ENCODE data around the gene THEM4. TPM values are rescaled to one million over a fixed set of nuclear protein-coding genes. Genes with fewer than 3 reads are reported as not detected.

THEM4 gene
- total RNA-seq, 1 experiment from 2014 or later = 9.5 TPM

DNA sequence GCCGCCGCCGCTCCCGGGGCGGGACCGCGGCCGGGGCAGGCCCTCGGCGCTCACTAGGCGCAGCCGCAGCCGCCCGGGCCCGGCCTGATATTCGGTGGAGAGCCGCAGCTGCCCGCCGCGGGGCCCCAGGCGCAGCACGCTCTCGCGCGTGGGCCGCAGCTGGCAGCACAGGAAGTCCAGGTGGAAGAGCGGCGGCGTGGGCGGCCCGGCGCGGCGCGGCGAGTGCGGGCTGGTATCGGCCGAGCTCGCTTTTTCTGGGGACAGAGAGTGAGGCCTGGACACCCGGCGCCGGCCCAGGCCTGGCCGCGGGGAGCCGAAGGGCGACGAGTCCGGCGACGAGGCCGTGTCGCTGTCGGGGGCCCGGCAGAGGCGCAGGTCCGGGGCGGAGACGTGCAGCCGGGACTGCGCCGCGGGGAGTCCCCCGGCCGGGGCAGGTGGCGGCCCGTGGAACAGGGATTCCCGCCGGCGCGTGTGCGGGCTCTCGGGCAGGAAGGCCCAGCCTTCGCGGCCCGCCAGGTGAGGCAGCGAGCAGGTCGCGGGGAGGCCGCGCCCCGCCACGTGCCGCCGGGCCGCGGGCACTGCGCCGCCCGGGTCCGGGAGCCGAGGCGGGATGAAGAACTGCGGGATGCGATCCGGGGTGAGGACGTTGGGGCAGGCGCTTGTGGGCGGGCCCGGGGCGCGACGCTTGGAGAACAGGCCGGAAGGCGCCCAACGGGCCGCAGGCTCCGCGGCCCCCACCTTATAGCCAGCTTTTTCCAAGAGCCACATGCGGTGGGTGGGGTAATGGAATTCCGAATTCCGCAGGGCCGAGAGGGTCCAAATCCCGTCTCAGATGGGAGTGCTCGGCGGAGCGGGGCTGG is 70.9 kb downstream of the THEM4 start:
- DNase-seq (ENCODE audit: low spot score) = no peak

DNA sequence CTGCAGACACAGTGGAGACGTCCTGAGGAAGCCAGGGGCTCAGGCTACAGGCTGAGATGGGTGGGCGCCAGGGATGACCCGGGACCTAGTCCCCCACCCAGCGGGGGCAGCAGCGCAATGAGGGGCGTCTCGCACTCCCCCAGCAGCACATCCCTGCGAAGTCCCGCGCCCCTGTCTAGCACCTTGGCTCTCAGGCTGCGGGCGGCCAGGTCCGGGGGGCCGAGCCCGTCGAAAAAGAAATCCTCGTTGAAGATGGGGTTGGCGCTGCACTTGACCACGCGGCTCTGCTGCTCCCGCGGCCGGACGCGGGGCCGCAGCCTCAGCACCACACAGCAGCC is 71.5 kb downstream of the THEM4 start:
- DNase-seq (ENCODE audit: low spot score) = no peak

DNA sequence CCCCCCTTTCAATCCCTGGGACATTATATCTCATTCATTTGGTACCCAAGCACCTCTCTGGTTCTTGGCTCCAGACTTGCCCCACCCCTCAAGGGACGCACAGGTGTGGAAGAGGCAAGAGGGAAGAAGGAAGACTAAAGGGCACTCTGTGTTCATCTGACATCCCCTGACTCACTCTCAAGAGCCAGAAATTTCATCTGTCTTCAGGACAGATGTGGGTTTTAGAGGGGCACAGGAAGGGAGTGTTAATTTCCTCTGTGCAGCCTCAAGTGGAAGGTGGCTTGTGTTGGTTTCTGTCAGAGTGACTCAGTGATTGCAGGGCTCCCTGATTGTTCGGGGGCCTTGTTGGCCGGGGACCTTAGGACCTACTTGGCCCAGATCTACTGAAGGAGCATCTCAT is 72.1 kb downstream of the THEM4 start:
- DNase-seq (ENCODE audit: low spot score) = no peak

DNA sequence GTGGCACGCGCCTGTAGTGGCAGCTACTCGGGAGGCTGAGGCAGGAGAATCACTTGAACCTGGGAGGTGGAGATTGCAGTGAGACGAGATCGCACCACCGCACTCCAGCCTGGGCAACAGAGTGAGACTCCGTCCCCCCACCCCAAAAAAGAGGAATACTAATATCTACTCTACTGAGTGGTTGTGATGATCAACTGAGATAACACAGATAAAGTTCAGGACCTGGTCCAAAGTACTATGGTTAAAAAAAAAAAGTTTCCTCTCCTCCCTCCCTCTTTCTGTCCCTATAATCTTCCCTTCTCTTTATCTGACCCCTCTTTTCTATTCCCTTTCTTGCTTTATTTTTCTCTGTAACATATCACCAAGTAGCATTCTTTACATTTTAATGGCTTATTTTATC is 73.7 kb downstream of the THEM4 start:
- DNase-seq (ENCODE audit: low spot score) = no peak

DNA sequence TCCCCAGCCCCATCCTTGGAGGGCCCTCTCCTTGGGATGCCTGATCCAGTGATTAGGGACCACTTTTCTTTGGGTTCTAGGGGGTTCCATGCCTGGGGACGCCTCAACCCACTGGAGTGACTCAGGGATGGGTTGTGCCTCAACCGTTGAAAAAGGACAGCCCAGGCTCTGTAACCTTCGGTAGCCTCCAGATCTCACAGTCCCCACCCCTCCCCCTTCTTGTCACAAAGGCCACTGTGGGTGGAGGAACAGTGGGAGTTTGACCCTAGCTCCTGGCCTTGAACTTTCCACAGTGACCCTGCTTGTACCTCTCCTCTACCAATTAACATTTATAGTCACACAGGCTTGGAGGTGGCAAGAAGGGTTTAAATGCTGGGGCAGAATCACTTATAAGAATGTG is 75.1 kb downstream of the THEM4 start:
- DNase-seq (ENCODE audit: low spot score) = no peak

DNA sequence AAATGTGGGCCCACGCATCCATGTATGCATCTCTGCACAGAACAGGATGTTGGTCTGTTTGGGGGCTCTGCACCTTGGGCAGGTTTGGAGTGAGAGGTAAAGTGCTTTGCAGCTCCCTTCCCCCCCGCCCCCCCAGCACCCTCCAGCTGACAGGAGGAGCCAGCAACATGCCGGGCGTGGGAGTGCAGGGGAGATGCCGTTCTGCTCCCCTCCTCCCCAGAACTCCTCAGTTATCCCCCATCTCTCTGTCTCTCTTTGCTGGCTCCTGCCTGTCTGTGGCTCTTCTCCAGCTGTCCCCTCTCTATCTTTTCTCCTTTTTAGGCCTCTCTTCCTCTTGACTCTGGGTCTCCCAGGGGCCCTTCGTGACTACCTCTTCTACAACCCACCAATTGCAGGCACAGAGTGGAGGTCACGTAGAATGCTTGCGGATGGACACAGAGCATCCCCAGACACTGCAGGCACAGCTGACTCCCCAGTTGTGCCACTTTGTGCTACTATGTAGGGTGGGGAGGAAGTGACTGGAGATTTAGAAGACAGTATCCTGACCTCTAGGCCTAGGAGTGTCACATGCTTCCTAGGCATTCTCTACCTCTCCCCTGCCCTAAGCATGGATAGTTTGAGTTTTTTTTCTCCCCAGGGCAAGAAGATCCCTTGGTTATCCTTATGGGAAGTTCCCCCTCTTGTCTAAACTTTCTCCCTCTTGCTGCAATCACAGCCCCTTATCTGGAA is 76.0 kb downstream of the THEM4 start:
- no peak for DNase-seq (ENCODE audit: low spot score)

DNA sequence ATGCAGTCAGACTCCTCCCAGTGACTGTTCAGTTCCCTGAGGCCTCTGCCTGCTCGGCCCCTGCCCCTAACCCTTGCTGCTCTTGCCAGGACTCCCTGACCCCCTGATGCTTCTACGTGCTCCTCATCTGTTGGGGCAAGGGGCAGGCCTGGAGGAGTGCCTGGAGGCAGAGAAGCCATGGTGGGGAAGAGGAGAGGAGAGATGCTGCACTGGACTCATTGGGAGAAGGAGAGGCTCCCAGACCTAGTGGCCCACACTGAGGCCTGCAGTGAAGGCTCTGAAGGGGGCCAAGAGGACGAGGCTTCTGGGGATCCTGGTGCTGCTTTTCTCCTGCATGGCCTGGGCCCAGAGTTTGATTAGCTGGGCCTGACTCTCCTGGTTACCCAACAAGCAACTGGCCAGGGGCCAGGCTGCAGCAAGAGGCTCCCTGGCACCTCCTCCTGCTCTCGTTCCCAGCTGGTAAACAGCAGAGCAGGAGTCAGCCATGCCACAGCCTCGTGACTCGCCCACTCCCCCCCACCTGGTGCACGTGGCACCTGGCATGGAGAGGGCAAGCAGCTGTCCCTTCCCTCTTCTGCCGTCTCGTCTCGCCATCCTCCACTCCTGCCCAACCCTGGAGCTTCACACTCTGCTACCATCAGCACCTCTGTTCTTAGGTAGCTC is 76.9 kb downstream of the THEM4 start:
- DNase-seq (ENCODE audit: low spot score) = peak; percentile 64

DNA sequence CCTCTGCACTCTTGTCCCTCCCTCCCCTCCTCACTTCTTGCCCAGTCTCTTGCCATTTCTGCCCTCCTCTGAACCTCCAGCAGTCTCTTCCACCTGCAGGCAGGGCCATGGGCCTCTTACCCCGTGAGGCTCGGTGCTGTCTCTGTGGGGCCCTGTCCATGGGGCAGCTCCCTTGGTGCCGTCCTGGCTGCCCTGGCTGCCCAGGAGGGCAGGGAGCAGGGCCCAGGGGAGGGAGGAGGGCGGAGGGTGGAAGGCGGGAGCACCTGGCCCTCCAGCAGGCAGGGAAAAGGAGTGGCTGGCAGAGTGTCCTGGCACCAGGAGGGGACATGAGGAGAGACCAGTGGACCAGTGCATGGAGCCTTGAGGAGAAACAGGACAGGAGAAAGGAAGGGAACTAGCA is 77.7 kb downstream of the THEM4 start, which contains the start of gene RORC:
RORC (minus strand) TSS at position 198 of the 400 bp plus-strand sequence; CDS start at position 160, 38 bp downstream.
- no peak for DNase-seq (ENCODE audit: low spot score)

DNA sequence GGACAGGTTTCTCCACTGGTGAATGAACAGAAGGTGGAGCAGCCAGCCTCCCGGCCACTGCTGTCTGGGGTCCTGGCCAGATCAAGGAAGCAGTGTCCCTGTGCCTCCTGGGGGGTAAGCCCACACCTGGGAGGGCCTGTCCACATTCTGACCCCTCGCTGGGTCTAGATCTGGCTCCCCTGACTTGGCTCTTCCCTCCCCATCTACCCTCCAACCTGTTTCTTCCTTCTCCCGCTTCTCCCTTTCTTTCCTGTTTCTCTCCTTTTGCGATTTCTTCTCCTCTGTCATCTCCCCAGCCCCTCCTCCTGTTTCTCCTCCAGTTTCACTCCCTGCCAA is 78.1 kb downstream of the THEM4 start:
- no peak for DNase-seq (ENCODE audit: low spot score)

DNA sequence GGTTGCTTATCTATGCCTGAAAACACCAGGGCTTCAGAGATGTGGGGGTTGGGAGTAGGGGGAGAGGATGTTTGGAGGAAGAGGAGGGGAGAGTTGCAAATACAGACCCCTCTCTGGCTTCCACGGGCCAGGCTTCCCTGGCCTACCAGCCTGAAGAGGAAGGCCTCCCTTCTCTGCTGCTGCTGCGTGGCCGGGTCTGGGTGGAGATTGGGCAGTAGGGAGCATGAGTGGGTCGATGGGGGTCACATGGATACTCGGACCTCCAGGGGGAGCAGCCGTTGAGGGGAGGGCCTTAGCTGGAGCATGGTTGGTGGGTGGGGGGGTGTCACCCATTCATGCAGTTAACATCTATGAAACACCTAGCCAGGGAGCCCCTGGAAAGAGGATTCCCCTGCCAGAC is 79.3 kb downstream of the THEM4 start:
- no peak for DNase-seq (ENCODE audit: low spot score)

DNA sequence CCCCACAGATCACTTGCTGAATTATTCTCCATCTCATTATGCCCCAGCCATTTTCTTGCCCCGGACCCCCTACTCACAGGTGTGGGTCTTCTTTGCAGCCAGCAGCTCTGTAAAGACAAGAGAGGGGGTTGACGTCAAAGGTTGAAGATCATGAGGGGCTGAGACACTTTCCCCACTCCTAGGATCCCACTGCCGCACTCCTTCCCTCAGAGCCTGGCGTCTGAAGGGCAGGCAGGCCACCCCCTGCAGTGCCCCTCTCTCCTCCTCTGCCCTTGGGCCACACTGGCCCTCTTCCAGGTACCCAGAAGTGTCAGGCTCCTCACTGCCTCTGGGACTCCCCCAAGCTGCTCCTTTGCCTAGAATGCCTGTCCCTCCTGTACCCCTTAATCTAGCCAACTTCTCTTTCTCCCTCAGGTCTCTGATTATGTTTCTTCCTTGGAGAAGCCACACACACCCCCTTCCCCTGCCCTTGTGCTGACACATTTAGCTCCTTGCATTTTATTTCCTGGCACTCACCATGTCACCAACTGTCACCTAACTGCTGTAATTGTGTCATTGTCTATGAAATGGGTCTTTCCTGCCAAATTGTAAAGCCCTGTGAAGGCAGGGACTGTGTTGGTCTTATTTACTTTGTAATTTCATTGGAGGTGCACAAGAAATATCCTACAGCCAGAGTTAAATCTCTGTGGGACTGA is 79.8 kb downstream of the THEM4 start:
- DNase-seq (ENCODE audit: low spot score) = no peak

DNA sequence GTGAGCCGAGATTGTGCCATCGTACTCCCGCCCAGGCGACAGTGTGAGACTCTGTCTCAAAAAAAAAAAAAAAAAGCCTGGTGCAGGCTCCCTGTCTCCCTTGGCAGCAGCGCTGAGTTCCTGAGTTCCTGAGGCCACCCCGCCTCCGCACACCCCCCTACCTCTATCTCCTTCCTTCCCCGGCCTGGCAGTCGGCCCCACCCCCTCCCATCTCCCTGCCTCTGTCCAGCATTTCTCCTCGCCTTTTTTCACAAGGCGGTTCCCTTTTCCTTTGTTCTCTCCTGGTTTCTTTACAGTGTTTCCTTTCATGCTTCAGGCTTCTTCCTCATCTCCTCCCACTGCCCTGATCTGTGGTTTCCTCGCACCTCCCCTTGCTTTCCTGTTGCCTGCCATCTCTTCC is 80.4 kb downstream of the THEM4 start:
- peak; percentile 78 for DNase-seq (ENCODE audit: low spot score)

DNA sequence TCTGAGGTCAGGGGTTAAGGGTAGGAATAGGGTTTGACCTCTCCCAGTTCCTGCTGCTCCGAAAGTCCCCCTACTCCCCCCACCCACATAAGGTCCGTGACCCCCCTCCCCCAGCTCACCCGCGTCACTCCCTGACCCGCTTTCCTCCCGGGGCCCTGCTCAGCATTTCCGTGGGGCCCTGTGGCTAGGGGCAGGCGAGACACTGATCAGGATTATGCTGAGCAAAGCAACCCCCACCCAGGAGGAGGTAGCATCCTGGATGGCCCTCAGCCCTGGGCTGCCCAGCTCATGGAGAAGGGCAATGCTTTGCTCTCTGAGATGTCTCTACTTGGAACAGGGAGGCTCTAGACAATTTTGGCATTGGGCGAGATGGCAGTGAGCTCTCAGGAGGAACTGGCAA is 81.5 kb downstream of the THEM4 start:
- no peak for DNase-seq (ENCODE audit: low spot score)

DNA sequence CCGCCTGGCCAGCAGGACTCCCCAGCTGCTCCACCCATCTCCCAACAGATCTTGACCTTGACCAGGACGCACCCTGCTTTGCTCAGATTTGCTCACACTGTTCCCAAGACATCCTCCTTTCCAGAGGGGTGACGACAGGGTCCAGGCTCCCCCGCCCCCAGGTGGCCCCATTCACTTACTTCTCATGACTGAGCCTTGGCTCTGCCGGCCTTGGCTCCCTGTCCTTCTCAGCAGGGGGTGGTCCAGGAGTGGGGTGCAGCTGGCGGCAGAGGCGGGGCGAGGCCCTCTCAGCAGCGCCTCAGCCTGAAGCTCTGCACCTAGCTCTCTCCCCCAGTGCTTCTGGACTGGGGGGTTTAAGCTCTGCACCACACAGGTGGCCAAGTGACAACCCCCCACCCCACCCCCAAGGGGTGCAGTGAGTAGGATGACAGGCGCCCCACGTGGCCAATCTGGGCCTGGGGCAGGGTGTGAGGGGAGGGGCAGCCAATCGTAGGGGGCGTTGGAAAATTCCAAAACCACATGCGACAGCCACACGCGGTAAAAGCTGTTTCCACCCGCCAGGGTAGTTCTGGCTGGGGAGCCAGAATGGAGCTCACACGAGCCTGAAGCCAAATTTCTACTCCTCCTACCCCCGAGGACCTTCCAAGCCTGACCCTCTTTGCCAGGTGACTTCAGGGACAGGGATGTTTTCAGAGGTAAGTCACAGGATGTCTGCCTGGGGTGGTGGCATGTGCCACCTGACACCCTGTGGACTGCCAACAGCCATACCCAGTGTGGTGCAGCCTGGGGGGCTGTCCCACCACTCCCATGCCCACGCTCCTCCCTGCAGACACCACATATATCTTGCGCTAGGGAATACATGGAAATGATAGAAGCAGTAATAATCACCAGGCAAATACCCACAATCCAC is 83.3 kb downstream of the THEM4 start:
- no peak for DNase-seq (ENCODE audit: low spot score)

DNA sequence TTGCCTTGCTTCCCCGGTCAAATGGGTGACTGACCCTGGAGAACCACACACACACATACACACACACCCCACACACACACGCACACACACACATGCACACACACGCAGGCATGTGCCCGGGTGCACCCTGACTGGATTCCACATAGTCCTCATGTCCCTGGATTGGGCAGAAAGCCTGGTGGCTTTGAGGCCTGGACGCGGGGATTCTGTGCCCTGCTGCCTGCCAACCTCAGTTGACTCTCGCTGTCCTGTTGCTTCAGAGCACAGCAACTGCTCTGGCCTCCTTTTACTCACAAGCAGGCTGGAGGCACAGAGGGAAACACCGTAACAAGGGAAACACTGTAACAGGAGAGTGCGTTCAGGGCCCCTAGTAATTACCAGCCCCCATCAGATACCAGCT is 84.1 kb downstream of the THEM4 start:
- DNase-seq (ENCODE audit: low spot score) = no peak

Other genes with a start within 250 kb of the THEM4 start
- not detected in 2 replicates for gene CELF3, start 192.7 kb downstream of the THEM4 start, total RNA-seq (2014; rRNA removed; shearing (Covaris generic))
- not detected in 2 replicates for gene RIIAD1, start 188.0 kb downstream of the THEM4 start, total RNA-seq (2014; rRNA removed; shearing (Covaris generic))
- 275 and 300 TPM in 2 replicates for gene MRPL9, start 146.0 kb downstream of the THEM4 start, total RNA-seq (2014; rRNA removed; shearing (Covaris generic))
- gene TDRKH, start 119.0 kb downstream of the THEM4 start, total RNA-seq (2014; rRNA removed; shearing (Covaris generic)) = 24.2 and 25.1 TPM in 2 replicates
- gene LINGO4, start 104.1 kb downstream of the THEM4 start, total RNA-seq (2014; rRNA removed; shearing (Covaris generic)) = not detected in 2 replicates
- gene RORC, start 77.7 kb downstream of the THEM4 start, total RNA-seq (2014; rRNA removed; shearing (Covaris generic)) = 0.12 and 0.14 TPM in 2 replicates
- gene C2CD4D, start 69.7 kb downstream of the THEM4 start, total RNA-seq (2014; rRNA removed; shearing (Covaris generic)) = not detected in 2 replicates
- gene THEM5, start 55.8 kb downstream of the THEM4 start, total RNA-seq (2014; rRNA removed; shearing (Covaris generic)) = not detected in 2 replicates
- 760 and 801 TPM in 2 replicates for gene S100A10, start 84.3 kb upstream of the THEM4 start, total RNA-seq (2014; rRNA removed; shearing (Covaris generic))
- 517 and 658 TPM in 2 replicates for gene S100A11, start 127.5 kb upstream of the THEM4 start, total RNA-seq (2014; rRNA removed; shearing (Covaris generic))
- gene TCHHL1, start 179.6 kb upstream of the THEM4 start, total RNA-seq (2014; rRNA removed; shearing (Covaris generic)) = not detected in 2 replicates
- gene TCHH, start 205.9 kb upstream of the THEM4 start, total RNA-seq (2014; rRNA removed; shearing (Covaris generic)) = 0.02 TPM in 1 of 2 replicates, not detected in the other
- gene RPTN, start 249.7 kb upstream of the THEM4 start, total RNA-seq (2014; rRNA removed; shearing (Covaris generic)) = not detected in 2 replicates

All from A172 (cell line).